HG03280 (cell line): ENCODE measurements around the gene EPS15.
"Not testable (repeated sequence)": the region's sequence is repeated elsewhere in the genome, so short reads cannot be mapped to it uniquely, and the experiment has no call there.

Experiments
- ATAC-seq: cut with Tn5 transposase; IDR thresholded peaks from one replicate; pipeline ENCODE4 v1.9.1; 2021; ENCODE audit warnings: mild to moderate bottlenecking, moderate library complexity; ENCODE audit not compliant: unreplicated experiment

EPS15 gene

GRCh38 chr1:51543858-51544257, 24.8 kb upstream of the EPS15 start:
- ATAC-seq, result no peak

DNA sequence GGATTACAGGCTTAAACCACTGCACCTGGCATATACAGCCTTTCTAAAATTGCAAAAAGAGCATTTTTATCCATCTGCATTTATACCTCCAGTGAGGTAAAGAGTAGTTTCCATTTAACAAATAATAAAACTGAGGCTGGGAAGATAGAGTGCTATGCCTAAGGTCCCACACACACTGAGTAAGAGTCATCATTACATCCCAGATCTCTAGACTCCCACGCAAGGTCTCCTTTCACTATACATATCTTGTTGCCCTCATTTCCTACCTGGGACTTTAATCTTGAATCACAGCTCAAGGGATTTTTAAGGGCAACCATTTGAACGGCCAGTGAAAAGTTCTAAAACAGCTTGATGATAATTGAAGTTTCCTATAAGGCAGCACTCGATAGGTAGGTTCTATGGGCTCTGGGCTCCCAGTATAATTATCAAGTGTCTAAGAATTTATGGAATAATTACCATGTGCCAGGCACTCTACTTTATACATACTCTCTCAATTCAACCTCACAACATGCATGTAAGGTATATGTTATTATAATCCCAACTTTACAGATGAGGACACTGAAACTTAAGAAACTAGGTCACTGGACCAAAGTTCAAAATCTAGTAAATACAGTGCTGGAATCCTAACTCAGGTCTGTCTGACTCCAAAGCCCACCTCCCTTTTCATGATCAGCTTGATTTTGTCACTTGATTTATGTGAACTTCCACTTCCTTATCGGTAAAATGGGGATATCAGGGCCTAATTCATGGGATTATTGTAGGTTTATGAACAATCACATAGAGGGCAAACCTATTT, 23.3 kb upstream of the EPS15 start:
- ATAC-seq, result no peak

GRCh38 chr1:51541313-51542050, 22.4 kb upstream of the EPS15 start:
- no peak for ATAC-seq

DNA sequence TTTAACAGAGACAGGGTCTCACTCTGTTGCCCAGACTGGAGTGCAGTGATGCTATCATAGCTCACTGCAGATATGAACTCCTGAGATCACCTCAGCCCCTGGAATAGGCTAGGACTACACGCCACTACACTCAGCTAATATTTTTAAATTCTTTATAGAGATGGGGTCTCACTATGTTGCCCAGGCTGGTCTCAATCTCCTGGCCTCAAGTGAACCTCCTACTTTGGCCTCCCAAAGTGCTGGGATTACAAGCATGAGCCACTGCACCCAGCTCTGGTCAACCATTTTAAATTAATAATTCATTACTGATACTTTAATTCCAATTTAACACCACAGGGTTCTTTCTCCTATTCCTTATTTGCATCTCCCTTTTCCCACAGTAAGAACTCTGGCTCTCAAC, 18.5 kb upstream of the EPS15 start:
- ATAC-seq, result no peak

DNA sequence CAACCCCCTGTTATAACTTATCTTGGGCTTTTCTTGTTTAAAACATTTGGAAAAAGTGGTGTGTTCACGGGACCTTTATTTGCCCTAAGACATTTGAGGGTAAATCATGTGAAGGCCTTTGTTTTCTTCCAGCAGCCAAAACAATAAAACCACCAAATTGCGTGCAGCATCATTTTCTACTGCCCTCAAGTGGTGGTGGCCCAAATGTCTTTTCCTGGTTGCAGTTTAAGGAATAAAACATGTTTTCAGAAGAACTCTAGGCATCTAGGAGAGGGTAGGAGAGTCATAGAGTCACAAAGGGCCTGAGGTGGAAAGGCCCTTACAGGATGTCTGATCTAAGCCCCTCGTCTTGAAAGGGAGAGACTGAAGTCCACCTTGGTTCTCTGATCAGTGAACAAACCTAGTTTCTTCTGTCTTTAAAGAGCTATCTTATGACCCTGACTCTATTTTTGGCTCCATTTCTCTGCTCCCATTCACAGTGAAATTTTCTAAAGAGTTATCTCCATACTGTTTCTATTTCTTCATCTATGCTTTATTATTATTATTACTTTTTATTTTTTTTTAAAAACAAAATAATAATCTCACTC, 16.0 kb upstream of the EPS15 start:
- peak; percentile 67 for ATAC-seq

DNA sequence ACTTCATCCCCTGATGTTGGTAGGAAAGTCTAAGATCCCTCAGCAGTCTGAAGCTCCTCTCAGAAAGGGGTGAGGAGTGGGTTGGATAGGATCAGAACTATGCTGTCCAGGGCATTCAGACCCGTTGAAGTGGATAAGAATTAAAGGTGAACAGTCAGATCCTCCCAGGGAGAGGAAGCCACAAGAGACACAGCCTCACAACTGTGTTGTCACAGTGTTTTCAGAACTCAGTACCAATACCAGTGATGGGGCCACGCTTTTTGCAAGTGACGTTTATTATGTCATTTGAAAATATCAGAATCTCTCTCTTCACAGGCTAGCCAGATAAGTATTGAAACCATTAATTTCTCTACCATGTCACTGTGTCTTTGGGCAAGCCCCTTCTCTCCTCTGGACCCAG, 15.4 kb upstream of the EPS15 start:
- ATAC-seq, result peak; percentile 26

GRCh38 chr1:51532853-51533252, 13.8 kb upstream of the EPS15 start:
- no peak for ATAC-seq

- ATAC-seq, result not testable (repeated sequence)
Measured at GRCh38 chr1:51530447-51530846, 11.4 kb upstream of the EPS15 start.

- no peak for ATAC-seq
Measured at GRCh38 chr1:51527144-51527543, 8.1 kb upstream of the EPS15 start.

- peak; percentile 48 for ATAC-seq
Measured at GRCh38 chr1:51526248-51526647, 7.2 kb upstream of the EPS15 start.

GRCh38 chr1:51525295-51525694, 6.2 kb upstream of the EPS15 start:
- no peak for ATAC-seq

DNA sequence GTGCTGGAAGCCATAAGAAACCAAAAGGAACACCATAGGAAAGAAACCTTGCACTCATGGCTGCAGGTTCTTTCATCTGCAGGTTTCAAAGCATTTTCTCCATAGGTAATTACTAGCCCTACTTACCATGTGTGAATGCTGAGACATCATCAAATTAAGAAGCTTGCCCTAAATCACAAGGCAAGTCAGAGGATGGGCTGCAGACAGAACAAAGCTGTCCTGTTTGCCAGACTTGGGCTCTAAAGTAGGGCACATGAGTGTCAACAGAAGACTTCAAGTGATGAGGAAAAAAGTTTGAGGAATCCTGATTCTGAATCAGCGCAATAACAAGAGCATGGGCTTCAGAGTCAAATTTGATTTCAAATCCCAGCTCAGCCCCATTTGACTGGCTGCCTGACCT, 5.8 kb upstream of the EPS15 start:
- no peak for ATAC-seq

DNA sequence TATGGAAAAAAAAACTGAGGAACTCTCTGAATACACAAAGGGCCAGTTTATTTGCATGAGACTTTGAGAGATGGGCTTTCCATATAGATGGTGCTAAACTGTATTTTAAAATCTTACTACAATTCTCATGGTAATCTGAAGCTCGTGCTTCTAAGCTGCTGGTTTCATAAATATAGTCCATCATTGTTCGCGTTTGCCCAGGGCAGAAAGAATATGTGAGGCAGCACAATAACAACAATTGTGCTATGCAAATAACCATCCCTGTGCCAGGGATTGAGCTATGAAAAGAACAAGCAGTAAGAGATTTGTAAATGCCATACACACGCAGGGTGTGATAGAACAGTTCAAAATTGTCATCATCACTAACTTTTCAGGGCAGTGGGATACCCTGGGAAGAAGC, 4.9 kb upstream of the EPS15 start:
- no peak for ATAC-seq

DNA sequence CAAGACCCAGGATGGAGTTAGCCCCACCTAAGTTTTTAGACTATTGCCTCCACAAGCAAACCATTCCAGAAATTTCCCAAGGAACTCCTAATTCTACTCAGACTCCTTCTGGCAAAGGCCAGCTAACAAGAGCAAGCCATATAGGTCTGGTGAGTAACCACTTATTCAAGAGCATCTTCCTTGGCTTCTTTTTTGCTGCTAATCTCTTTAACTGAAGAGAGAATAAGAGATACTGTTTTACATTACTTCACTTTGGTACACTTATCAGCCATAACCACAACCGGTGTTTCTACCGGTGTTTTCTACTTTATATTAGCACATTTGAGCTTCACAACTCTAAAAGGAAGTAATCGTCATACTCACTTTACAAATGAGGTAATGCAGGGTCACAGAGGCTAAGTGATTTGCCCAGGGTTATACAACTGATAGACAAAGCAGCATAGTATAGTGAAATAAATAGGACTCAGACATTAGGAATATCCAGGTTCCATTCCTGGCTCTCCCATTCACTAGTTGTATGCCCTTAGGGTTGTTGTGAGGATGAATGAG, 1.7 kb upstream of the EPS15 start:
- no peak for ATAC-seq

- no peak for ATAC-seq
Measured at GRCh38 chr1:51519865-51520699, 1.0 kb upstream of the EPS15 start.

DNA sequence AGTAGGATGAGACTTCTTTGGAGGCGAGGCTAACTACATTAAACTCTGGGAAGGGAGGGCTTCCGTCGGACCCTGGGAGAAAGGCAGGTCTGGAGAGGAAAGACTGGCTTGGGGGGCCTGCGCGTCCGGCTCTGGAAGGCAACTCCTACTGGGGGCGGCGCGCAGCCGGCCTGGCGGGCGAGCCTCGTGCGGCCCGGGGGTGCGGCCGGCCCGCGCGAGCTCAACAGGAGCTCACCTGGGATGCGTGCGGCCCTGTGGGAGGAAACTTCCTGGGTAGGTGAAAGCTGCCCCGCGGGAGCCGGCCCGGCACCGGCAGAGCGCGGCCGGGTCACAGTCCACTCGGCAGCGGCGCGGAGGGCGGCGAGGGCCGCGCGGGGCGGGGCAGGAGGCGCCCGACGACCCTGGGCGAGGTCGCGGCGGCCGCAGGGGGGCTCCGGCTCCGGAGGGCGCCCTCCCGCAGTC, 449 bp downstream of the EPS15 start:
- ATAC-seq, result peak; percentile 49

DNA sequence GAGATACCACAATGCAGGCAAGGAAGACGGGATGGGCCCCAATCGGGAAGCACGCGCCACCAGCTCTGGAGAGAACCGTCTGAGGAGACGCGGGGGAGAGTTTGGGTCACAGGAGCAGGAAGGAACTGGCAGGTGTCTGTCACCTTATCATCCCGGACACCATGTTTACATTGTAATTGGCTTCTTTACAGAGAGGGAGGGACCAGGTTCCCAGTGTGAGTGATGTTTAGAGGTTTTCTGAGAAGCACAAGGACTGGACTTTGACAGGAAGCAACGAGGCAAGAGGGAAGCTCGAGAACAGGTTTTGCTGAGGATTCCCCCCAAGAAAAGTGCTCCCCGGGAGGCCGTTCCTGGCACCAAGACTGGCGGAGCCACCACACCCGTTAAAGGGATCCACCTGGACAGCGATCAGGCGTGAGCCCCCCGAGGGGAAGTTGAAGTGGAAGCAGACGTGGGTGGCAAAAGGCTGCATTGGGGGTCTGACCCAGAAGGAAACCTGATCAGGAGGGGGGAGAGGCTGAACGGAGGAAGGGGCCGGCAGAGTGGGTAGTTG, 957 bp downstream of the EPS15 start:
- peak; percentile 25 for ATAC-seq

GRCh38 chr1:51517361-51518032, 1.6 kb downstream of the EPS15 start:
- ATAC-seq, result no peak

GRCh38 chr1:51516649-51517158, 2.4 kb downstream of the EPS15 start:
- ATAC-seq, result no peak
